Measurements from ENCODE around the gene SURF6. TPM values are rescaled to one million over a fixed set of nuclear protein-coding genes. Genes with fewer than 3 reads are reported as not detected.

The SURF6 gene
- total and polyA plus RNA-seq, 2 of the 8 experiments (the other 6 are each of a cell fraction or from before 2014, with no cell fraction given) = 6.1 to 23.7 TPM

DNA sequence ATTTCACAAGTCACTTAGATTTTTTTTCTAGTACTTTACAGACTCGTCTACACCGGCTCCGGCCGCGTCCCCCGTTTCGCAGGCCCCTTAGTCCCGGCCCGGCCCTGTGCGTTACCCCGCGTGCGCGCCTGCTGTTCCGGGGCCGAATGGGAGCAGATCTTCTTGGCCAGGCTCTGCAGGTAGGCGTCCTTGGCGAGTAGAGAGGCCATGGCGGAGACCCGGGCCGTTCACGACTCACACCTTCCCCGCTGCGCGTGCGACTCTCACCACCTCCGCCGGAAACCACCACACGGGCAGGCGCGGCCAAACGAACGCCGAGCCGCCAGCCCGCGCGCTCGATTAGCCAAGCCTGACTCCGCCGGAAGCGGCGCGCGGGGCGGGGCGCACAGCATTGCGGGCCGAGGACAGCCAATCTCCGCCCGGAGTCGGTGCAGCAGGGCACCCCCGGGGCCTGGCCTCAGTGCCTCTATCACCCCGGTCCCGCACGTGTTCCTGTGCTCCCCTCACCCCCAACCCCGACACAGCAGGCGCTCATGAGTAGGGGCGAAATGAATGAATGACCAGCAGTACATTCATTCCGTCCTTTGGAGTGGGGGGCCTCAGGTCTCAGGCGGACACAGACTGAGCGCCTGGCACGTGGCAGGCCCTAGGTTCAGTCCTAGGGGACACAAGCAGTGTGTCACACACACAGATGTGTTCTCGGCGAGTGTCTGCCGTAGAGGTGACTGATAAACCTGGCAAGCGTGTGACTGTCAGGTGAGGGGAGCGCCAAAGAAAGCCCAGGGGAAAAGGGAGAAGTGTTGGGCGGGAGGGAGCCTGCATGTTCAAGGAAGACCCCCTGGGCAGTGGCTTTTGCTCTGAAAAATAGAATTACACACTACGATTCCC is at the start of gene SURF6 (continued):
- TF ChIP-seq, protein P1, sequence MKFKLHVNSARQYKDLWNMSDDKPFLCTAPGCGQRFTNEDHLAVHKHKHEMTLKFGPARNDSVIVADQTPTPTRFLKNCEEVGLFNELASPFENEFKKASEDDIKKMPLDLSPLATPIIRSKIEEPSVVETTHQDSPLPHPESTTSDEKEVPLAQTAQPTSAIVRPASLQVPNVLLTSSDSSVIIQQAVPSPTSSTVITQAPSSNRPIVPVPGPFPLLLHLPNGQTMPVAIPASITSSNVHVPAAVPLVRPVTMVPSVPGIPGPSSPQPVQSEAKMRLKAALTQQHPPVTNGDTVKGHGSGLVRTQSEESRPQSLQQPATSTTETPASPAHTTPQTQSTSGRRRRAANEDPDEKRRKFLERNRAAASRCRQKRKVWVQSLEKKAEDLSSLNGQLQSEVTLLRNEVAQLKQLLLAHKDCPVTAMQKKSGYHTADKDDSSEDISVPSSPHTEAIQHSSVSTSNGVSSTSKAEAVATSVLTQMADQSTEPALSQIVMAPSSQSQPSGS (IDR thresholded peaks at IDR 0.05; ENCODE audit: low read length) = no peak; the same call in 1 of the 2 replicates
- TF ChIP-seq CHD1 (IDR thresholded peaks at IDR 0.05; ENCODE audit: low read depth, low read length) = no peak
- TF ChIP-seq EGR1 (IDR thresholded peaks at IDR 0.05; ENCODE audit: borderline replicate concordance, low read depth, low read length) = peak; percentile 82
- TF ChIP-seq YY1 (IDR thresholded peaks at IDR 0.05; ENCODE audit: low read depth, low read length) = peak; percentile 85
- TF ChIP-seq TEAD4 (IDR thresholded peaks at IDR 0.05; ENCODE audit: low read depth, low read length) = peak; percentile 64
- TF ChIP-seq CEBPB (IDR thresholded peaks at IDR 0.05; ENCODE audit: low read depth, low read length) = no peak
- TF ChIP-seq ASH2L (IDR thresholded peaks at IDR 0.05; ENCODE audit: low read length) = peak; percentile 43
- TF ChIP-seq PHF8 (conservative IDR thresholded peaks at IDR 0.05; ENCODE audit: low read depth, low read length) = peak; percentile 74; the same call in 1 of the 2 replicates
- TF ChIP-seq BRCA1 (IDR thresholded peaks at IDR 0.05; ENCODE audit: low read depth, low read length) = no peak
- no peak for TF ChIP-seq RFX5 (IDR thresholded peaks at IDR 0.05; ENCODE audit: borderline replicate concordance, low read depth, low read length)
- TF ChIP-seq SUZ12 (IDR thresholded peaks at IDR 0.05; ENCODE audit: low read length) = no peak
- no peak for TF ChIP-seq EZH2 (IDR thresholded peaks at IDR 0.05; ENCODE audit: low read depth, low read length, severe bottlenecking)
- no peak for TF ChIP-seq HDAC6 (IDR thresholded peaks at IDR 0.05; ENCODE audit: low read depth, low read length)
- TF ChIP-seq SIN3A (conservative IDR thresholded peaks at IDR 0.05 in 1 of 2, IDR thresholded peaks at IDR 0.05 in 1 of 2; ENCODE audit: low read depth in 1 of 2, low read length in 2 of 2) = peak; percentile 72 to 98; a peak in 3 of 4 replicates
- TF ChIP-seq POLR2A (IDR thresholded peaks at IDR 0.05; ENCODE audit: control extremely low read depth in 1 of 2, low read depth in 2 of 2, low read length in 2 of 2) = peak in 1 of 2 experiments; percentile 82; a peak in 2 of 3 replicates
- no peak for TF ChIP-seq GTF2F1 (IDR thresholded peaks at IDR 0.05; ENCODE audit: borderline replicate concordance, low read depth, low read length)
- peak; percentile 74 for TF ChIP-seq TBP (IDR thresholded peaks at IDR 0.05; ENCODE audit: low read depth, low read length)
- TF ChIP-seq RAD21 (IDR thresholded peaks at IDR 0.05 in 1 of 2, conservative IDR thresholded peaks at IDR 0.05 in 1 of 2; ENCODE audit: low read depth in 2 of 2, low read length in 2 of 2) = no peak
- TF ChIP-seq JUND (IDR thresholded peaks at IDR 0.05; ENCODE audit: low read length) = no peak
- no peak; the same call in 1 of the 2 replicates for TF ChIP-seq MAFK (IDR thresholded peaks at IDR 0.05; ENCODE audit: low read depth, low read length)
- TF ChIP-seq NANOG (IDR thresholded peaks at IDR 0.05; ENCODE audit: insufficient read depth, low read depth, low read length, poor library complexity, severe bottlenecking) = no peak
- TF ChIP-seq JUN (IDR thresholded peaks at IDR 0.05; ENCODE audit: low read depth, low read length) = no peak
- TF ChIP-seq CREB1 (IDR thresholded peaks at IDR 0.05) = peak; percentile 75
